A549 (cell line): ENCODE results near the gene TOR2A.

Source experiments
- MAZ ChIP-seq: fragments of 150-350 bp; IDR thresholded peaks from 2 replicates; pipeline ENCODE4 v1.6.1; 2014; ENCODE audit warnings: antibody characterized with exemption, low read depth, low read length, borderline replicate concordance
- POLR2A ChIP-seq: IDR thresholded peaks from 2 replicates; pipeline ENCODE4 v1.6.1; 2012; ENCODE audit warnings: mild to moderate bottlenecking, low read length
- TF ChIP-seq, protein P1 (sequence below): fragments of >200 bp; sonication (Bioruptor Twin); formaldehyde crosslinking; IDR thresholded peaks from 3 replicates; pipeline ENCODE4 v1.5.1; 2016

- no peak for TF ChIP-seq POLR2A
- TF ChIP-seq, protein P1, sequence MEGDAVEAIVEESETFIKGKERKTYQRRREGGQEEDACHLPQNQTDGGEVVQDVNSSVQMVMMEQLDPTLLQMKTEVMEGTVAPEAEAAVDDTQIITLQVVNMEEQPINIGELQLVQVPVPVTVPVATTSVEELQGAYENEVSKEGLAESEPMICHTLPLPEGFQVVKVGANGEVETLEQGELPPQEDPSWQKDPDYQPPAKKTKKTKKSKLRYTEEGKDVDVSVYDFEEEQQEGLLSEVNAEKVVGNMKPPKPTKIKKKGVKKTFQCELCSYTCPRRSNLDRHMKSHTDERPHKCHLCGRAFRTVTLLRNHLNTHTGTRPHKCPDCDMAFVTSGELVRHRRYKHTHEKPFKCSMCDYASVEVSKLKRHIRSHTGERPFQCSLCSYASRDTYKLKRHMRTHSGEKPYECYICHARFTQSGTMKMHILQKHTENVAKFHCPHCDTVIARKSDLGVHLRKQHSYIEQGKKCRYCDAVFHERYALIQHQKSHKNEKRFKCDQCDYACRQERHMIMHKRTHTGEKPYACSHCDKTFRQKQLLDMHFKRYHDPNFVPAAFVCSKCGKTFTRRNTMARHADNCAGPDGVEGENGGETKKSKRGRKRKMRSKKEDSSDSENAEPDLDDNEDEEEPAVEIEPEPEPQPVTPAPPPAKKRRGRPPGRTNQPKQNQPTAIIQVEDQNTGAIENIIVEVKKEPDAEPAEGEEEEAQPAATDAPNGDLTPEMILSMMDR = no peak
- TF ChIP-seq MAZ = no peak
Measured at GRCh38 chr9:127690735-127691134, 44.4 kb downstream of the TOR2A start.
